NCI-H2227 treated with DMSO at 0.1 percent for 48 hours (cell line): Measurements from ENCODE around the gene LGALS12.

Experiments used
- DNase-seq: peaks from one replicate; lab custom pipeline; 2025; lab: John Stamatoyannopoulos, UW

The LGALS12 gene

GRCh38 chr11:63505857-63506528 lies at the start of gene LGALS12:
TSS of gene LGALS12 (plus strand) at chr11:63506084. CDS start at chr11:63506459, 375 bp downstream.
- DNase-seq, result no peak

- no peak for DNase-seq
Observed at GRCh38 chr11:63459586-63459985, 46.3 kb upstream of the LGALS12 start.

GRCh38 chr11:63462137-63462536 lies 43.7 kb upstream of the LGALS12 start:
- no peak for DNase-seq

DNA sequence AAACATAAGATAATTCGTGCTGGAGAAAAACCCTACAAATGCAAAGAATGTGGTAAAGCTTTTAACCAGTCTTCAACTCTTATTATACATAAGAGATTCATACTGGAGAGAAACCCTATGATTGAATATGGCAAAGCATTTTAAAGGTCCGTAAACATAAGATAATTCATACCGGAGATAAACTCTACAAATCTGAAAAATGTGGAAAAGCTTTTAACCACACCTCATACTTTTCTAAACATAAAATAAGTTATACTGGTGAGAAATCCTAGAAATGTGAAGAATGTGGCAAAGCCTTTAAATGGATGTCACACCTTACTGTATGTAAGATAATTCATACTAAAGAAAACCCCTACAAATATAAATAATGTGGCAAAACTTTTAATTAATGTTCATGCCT lies 35.6 kb upstream of the LGALS12 start:
- no peak for DNase-seq

DNA sequence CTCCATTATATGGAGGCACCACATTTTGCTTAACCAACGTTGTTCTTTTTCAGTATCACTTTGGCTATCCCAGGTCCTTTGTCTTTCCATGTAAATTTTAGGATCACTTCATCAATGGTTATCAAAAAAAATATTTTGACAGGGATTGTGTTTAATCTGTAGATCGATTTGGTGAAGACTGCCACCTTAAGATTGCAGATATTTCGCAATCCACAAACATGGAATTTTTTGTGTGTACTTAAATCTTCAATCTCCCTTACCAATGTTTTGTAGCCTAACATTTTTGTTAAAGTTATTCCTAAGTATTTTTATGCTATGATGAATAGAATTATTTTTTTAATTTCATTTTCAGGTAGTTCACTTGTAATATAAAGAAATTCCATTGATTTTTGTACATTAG lies 33.5 kb upstream of the LGALS12 start:
- no peak for DNase-seq

DNA sequence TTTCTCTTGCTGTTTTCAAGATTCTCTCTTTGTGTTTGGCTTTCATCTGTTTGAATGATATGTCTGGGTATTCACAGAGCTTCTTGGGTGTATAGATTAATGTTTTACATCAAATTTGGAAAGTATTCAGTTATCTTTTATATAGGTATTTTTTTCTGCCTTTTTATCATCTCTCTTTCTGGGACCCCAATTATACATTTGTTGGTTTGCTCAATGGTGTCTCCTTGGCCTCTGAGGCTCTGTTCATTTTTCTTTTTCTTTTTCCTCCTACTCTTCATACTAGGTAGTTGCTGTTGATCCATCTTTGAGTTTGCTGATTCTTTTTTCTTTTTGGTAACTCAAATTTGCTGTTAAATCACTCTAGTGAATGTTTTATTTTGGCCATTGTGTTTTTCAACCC lies 29.3 kb upstream of the LGALS12 start:
- DNase-seq, result no peak

DNA sequence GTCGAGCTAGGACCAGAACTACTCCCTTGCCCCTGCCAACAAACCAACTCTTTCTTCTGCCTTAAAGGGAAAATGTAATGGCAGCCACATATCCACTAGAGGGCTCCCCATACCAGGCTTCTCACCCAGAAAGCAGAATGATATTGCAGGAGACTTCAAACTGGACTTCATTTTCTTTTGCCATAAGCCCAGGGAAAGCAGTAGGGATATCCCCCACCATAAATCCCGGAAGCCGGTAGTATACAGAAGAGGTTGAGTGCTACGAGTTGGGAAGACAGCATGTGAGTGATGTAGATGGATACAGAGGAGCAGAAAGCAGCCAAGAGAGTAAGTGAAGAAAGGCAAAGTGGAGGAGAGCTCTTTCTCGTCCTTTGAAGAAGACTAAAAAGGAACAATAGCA lies 27.0 kb upstream of the LGALS12 start:
- DNase-seq, result peak; percentile 81

DNA sequence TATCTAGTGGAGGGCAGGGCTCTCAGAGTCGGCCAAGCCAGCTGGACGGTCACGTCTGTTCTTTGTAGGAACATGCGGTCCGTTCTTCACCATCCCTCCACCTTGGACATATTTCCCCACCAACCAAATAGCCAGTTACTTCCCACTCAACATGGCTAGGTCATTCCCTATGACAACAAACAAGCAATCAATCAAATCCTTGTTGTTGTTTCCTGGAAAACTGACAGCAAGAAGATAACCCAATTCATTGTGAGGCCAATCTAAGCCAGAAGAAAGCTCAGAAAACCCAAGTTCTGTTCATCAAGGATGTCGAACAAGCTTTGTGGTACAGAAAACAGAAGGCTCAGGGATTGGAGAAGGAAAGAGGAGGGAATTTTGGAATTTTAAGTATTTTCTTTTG lies 25.8 kb upstream of the LGALS12 start:
- DNase-seq, result no peak

GRCh38 chr11:63485777-63486176 lies 20.1 kb upstream of the LGALS12 start:
- DNase-seq, result no peak

DNA sequence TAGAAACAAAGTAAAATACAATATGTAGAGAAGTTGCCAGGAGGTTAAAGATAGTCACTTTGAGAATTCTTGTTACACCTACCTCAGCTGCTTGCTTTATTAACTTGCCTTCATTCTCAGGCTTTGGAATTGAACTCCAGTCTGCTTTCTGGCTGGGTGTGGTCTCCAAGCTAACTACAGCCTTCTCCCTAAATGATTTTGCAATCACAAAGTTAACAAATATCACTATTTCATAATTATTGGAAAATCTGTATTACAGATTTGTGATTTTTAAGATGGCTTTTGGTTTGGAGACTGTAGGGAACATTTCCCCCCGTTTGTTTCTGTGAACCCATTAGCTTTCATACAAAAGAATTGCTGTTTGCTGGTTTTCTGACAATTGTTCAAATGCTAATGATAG lies 17.1 kb upstream of the LGALS12 start:
- DNase-seq, result no peak

DNA sequence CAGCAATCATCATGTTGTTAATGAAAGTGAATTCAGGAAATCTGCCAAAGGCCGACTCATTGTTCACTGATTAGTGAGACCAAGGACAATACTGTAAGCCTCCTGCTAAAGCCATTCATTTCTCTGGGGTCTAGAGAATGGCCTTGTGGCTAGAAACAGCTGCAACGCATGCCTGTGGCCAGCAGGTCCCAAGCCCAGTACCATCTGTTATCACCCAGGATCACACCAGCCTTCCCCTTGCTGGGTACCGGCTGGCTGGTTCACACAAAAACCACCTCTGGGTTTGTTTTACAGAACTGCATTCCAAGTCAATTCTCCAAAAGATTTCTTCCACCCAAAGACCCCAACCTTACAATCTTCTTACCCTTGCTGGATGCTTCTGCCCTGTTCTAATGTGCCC lies 16.0 kb upstream of the LGALS12 start:
- DNase-seq, result no peak

DNA sequence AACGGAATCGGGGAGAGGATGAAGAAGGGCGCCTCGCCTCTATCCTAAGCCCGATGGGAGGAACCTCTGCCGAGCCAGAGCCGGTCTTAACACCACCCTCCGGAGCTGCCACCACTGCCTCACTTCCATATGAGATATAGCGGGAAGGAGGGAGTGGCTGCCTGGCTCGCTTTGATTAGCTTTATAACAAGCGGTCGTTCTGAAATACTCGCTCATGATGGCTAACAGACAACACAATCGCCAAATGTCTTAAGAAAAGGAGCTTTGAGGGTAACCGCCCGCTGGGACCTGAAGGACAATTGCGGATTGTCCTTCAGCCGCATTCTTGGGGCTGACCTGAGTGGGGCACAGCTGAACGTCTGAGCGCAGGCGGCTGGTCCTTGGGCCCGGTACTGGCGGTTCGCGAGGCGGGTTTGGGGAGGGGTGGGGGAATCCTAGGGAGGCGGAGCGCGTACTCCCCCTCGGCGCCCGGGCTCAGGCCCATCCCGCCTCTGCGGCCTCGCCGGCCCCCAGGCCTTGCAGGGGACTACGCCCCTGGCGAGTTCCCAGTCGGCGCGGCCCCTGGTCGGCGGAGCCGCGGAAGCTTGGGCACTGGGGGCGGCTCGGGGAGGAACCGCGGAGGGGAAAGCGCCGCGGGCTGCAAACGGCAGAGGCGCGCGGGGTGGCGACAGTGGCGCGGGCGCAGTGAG lies 15.2 kb upstream of the LGALS12 start, which contains the start of gene PLAAT5:
Gene PLAAT5 (minus strand): TSS at position 617 of the 689 bp plus-strand sequence. CDS start 133 bp downstream, at position 484.
- DNase-seq, result no peak

DNA sequence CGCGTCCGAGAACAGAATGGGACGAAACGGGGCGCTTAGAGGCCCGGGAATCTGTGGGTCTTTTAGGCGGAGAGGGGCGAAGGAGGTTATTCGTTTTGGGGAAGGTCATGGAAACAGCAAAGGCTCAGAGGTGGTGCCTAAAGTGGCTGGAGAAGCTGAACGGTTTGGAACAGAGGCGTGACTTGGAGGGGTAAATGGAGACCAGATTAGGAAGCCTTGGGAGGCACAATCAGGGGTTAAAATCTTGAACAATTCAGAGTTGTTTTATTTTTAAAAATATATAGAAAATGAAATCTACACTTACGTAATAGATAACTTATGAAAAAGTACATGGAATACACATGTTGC lies 14.7 kb upstream of the LGALS12 start:
- no peak for DNase-seq

DNA sequence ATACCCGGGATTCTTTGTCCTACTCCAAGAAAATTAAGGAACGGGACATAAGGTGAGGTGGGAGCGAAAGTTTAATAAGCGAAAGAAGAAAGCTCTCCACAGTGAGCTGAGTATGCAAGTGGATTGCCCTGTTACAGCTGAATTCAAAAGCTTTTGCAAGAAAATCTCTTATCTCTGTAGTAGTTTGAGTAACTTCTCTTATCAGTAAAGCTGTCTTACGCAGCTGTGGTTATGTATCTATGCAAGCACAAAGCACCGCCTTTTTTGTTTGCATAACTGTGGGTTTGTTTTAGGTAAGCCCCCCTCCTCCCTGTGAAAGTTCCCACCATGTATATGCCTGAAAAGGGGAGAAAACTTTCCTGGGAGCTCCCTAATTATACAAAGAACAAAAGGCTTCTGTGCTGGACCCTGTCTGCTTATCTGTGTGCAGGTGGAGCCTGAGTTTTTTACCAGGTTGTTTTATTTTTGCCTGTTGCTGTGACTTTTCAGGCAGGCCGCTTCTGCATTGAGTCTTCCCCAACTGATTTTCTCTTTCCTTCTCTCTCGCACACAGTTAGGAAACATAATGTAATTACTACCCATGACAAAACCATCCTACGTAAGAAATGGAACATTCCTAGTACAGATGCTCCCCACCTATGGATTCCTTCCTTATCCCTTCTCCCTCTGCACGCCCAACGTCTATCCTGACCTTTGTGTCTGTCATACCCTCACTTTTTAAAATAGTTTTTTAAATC lies 14.1 kb upstream of the LGALS12 start:
- no peak for DNase-seq

GRCh38 chr11:63492441-63492840 lies 13.4 kb upstream of the LGALS12 start:
- DNase-seq, result no peak

DNA sequence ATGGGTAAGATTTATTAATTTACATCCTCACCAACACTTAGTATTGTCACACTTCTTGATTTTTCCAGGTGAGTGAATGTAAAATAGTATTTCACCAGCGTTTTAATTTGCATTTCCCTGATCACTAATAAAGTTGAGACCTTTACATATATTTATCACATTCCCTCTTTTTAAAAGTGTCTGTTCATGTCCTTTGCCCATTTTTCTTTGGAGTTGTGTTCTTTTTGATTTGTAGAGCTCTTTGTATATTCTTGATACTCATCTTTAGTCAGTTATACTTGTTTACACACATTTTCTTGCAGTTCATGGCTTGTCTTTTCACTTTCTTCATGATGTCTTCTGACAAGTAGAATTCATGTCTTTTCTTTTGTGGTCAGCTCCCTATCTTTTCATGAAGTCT lies 12.8 kb upstream of the LGALS12 start:
- no peak for DNase-seq

DNA sequence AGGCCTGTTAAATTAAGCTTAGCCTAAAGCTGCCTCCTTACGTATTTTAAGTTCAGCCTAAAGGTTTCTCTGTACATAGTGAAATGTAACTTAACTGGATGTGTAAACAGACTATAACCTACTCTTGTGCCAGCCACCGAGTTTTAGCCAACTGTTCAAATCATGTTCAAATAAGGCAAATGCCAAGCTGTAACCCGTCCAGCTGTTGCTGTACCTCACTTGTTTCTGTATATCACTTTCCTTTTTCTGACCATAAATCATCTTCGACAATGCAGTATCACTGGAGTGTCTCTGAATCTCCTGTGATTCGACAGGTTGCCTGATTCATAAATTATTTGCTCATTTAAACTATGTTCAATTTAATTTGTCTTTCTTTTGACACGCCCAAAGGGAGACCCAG lies 10.9 kb upstream of the LGALS12 start:
- DNase-seq, result no peak

DNA sequence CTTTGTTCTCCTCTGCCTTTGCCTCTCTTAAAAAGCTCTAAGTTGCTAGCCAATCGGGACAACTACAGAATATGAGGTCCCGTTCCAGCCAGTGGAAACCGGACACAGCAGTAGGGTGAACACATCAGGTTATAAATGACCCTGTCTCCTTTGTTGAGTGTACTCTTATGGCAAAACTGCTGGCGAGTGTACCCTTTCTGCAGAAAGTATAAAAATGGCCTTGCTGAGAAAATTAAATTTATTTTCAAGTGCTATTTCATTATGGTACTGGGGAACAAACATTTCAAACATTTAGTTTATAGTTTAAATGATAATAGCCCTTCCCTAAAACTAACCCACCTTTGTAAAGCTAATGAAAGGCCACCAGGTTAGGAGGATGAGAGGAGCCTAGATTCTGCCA lies 6.0 kb upstream of the LGALS12 start:
- DNase-seq, result no peak

DNA sequence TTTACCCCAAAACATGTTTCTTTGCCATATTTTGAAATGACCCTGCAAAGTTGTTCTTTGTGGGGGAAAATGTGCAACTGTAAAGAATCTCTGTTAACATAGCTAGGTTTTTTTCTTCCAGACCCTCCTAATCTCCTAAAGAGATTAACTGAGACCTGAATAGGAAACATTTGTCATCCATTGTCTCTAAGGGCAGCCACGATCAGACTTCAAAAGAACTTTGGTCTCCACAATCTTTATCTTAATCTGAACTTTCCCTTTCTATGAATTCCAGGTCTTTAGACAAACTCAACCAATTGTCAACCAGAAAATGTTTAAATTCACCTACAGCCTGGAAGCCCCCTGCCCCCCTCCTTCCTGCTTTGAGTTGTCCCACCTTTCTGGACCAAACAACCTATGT lies 4.6 kb upstream of the LGALS12 start:
- no peak for DNase-seq

DNA sequence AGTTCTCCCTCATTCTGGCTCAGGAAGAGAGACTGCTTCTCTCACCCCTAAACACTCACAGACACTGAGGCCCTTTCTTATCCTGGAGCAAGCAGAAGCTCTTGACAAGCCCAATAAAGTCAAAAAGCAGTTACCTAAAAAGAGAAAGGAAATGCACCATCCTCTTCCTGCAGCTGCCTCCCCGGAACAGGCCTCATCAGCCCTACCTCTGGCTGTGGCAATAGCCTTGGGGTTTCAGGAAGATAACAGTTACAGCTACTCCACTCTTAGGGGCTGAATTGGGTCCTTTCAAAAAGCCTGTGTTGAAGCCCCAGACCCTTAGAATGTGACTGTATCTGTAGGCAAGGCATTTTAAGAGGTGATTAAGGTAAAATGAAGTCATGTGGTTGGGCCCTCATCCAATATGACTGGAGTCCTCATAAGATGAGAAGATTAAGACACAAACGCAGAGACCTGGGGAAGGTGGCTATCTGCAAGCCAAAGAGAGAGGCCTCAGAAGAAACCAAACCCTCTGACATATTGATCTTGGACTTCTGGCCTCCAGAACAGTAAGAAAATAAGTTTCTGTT lies 3.5 kb upstream of the LGALS12 start:
- no peak for DNase-seq

DNA sequence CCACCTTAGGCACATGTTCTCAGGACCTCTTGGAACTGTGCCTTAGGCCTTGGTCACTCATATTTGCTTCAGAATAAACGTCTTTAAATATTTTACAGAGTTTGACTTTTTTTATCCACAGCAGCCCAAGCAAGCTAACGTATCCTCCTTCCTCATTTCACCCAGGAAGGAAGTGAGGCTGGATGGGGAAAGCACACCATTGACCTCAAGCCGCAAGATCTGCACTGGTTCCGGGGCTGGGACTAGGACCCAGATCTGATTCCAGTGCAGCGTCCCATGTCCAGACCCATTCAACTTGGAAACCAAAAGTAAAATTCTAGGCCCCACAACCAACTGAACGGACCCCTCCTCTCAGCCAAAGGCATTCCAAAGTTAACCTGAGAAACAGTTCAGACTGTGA lies 2.4 kb upstream of the LGALS12 start:
- no peak for DNase-seq

- no peak for DNase-seq
Observed at GRCh38 chr11:63504054-63504453, 1.8 kb upstream of the LGALS12 start.
